Parathyroid adenoma (tissue), 2 donors: Measurements from ENCODE around the gene CCDC152.
"Not testable (repeated sequence)": the region's sequence is repeated elsewhere in the genome, so short reads cannot be mapped to it uniquely, and the experiment has no call there.

Source experiments
- H2AFZ ChIP-seq: fragments of 300-600 bp; sonication (generic); one replicate; pipeline ENCODE4 v1.7.0; 2017; ENCODE audit warnings: antibody characterized with exemption, mild to moderate bottlenecking
- H3K27ac ChIP-seq: fragments of 300-600 bp; sonication (generic); one replicate; pipeline ENCODE4 v1.7.0; 2017
- H3K27me3 ChIP-seq: fragments of 300-600 bp; sonication (generic); one replicate; pipeline ENCODE4 v1.7.0; 2017; ENCODE audit warnings: low read length; ENCODE audit not compliant: control insufficient read depth, insufficient read depth
- H3K36me3 ChIP-seq: fragments of 300-600 bp; sonication (generic); one replicate; pipeline ENCODE4 v1.7.0; 2017; ENCODE audit warnings: low read length; ENCODE audit not compliant: control insufficient read depth, insufficient read depth
- H3K4me1 ChIP-seq: fragments of 300-600 bp; sonication (generic); one replicate; pipeline ENCODE4 v1.7.0; 2017; ENCODE audit warnings: control low read depth
- H3K4me2 ChIP-seq: fragments of 300-600 bp; sonication (generic); one replicate; pipeline ENCODE4 v1.7.0; 2017; ENCODE audit warnings: low read length
- H3K4me3 ChIP-seq: fragments of 300-600 bp; sonication (generic); one replicate; pipeline ENCODE4 v1.7.0; 2017; ENCODE audit warnings: low read depth, low read length
- H3K79me2 ChIP-seq: fragments of 300-600 bp; sonication (generic); one replicate; pipeline ENCODE4 v1.7.0; 2017; ENCODE audit warnings: control low read depth
- H3K9ac ChIP-seq: fragments of 300-600 bp; sonication (generic); one replicate; pipeline ENCODE4 v1.7.0; 2017; ENCODE audit warnings: mild to moderate bottlenecking
- H3K9me3 ChIP-seq: fragments of 300-600 bp; sonication (generic); one replicate; pipeline ENCODE4 v1.7.0; 2017; ENCODE audit warnings: low read length; ENCODE audit not compliant: control insufficient read depth
- CTCF ChIP-seq: fragments of 300-600 bp; sonication (generic); IDR thresholded peaks from one replicate; pipeline ENCODE4 v1.7.0; 2017; ENCODE audit warnings: antibody characterized with exemption, mild to moderate bottlenecking
- donor health status: primary hyperparathyroidism.

Gene CCDC152

GRCh38 chr5:42720251-42720650 lies 36.4 kb upstream of the CCDC152 start:
- Histone ChIP-seq H3K4me1 (peaks cover 69% of the 10 kb centered on the region), H3K36me3 (no peaks in the 10 kb centered on the region), H3K27ac (peak overlapping the region; percentile 97), H3K9me3 (no peaks in the 10 kb centered on the region), H2AFZ (peak overlapping the region; percentile 2), H3K9ac (no peak overlapping the region), H3K27me3 (no peaks in the 10 kb centered on the region), H3K4me3 (peak overlapping the region; percentile 15), H3K79me2 (no peaks in the 10 kb centered on the region), H3K4me2 (peak overlapping the region; percentile 34)
- TF ChIP-seq CTCF, result no peak

GRCh38 chr5:42721484-42721883 lies 35.1 kb upstream of the CCDC152 start:
- Histone ChIP-seq H3K4me2 (no peak overlapping the region), H3K9me3 (no peaks in the 10 kb centered on the region), H3K79me2 (no peaks in the 10 kb centered on the region), H3K36me3 (no peaks in the 10 kb centered on the region), H3K27me3 (no peaks in the 10 kb centered on the region), H2AFZ (peak overlapping the region; percentile 41), H3K27ac (peak overlapping the region; percentile 97), H3K9ac (no peak overlapping the region), H3K4me3 (no peak overlapping the region), H3K4me1 (peaks cover 73% of the 10 kb centered on the region)
- no peak for TF ChIP-seq CTCF

- not testable (repeated sequence) for H3K27me3 ChIP-seq
Observed at GRCh38 chr5:42734531-42735058, 22.0 kb upstream of the CCDC152 start.

GRCh38 chr5:42740920-42741319 lies 15.7 kb upstream of the CCDC152 start:
- no peak overlapping the region for H3K27ac ChIP-seq
- no peaks in the 10 kb centered on the region for H3K27me3 ChIP-seq
- no peaks in the 10 kb centered on the region for H3K9me3 ChIP-seq
- H3K4me3 ChIP-seq, result no peak overlapping the region
- no peak overlapping the region for H3K4me2 ChIP-seq
- H3K36me3 ChIP-seq, result no peaks in the 10 kb centered on the region
- no peak overlapping the region for H2AFZ ChIP-seq
- no peaks in the 10 kb centered on the region for H3K79me2 ChIP-seq
- no peaks in the 10 kb centered on the region for H3K4me1 ChIP-seq
- no peak for TF ChIP-seq CTCF
- no peak overlapping the region for H3K9ac ChIP-seq

More at GRCh38 chr5:42734531-42735058, 22.0 kb upstream of the CCDC152 start:
- H3K4me3 ChIP-seq, H2AFZ ChIP-seq, H3K79me2 ChIP-seq, H3K36me3 ChIP-seq, H3K4me1 ChIP-seq, H3K27ac ChIP-seq, H3K9me3 ChIP-seq, H3K4me2 ChIP-seq, H3K9ac ChIP-seq: not testable (repeated sequence)

GRCh38 chr5:42745426-42745825 lies 11.2 kb upstream of the CCDC152 start:
- no peaks in the 10 kb centered on the region for H3K27me3 ChIP-seq
- no peak overlapping the region for H3K4me3 ChIP-seq
- no peak overlapping the region for H3K27ac ChIP-seq
- no peaks in the 10 kb centered on the region for H3K9me3 ChIP-seq
- H3K4me1 ChIP-seq, result peaks cover 2% of the 10 kb centered on the region
- H3K9ac ChIP-seq, result no peak overlapping the region
- TF ChIP-seq CTCF, result no peak
- H3K79me2 ChIP-seq, result no peaks in the 10 kb centered on the region
- no peak overlapping the region for H3K4me2 ChIP-seq
- no peak overlapping the region for H2AFZ ChIP-seq
- H3K36me3 ChIP-seq, result no peaks in the 10 kb centered on the region
